ENCODE results near the gene SYCE1L.
"Not testable (repeated sequence)": the region's sequence is repeated elsewhere in the genome, so short reads cannot be mapped to it uniquely, and the experiment has no call there.

Gene SYCE1L

DNA sequence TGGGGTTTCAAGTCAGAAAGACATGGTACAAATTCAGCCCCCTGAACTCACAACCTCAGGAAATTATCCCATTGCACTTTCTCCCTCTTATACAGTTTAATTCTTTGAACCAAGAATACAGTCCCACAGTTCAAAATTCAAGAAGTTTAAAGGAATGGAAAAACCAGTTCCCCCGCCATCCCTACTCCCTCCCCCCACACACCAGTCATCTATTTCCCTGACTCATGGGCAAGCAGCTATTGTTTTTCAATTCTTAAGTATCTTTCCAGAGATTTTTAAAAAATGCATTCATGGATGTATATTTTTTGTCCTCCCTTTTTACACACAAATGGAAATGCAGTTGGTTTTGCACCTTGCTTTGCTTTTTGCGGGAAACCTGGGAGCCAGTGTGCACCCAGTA lies 7.3 kb downstream of the SYCE1L start:
- DNase-seq, result no peak

DNA sequence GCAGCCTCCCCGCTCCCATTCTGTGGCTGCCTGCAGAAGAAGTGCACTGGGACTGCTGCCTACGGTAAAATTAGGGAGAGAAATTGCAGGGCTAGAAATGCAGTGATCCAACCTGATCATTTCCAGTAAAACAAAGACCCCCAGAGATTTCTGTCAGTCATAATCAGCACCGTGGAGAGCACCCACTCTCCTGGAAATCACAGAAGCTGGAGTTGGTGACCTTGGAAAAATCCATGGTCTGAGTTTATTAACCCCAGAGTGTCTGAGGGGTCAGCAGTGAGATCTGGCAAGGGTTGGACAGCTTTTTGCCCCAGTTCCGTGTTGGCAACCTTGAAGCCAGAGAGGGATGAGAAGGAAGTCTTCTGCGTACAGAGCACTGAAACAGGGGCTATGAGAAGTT lies 7.8 kb downstream of the SYCE1L start:
- no peak for DNase-seq

DNA sequence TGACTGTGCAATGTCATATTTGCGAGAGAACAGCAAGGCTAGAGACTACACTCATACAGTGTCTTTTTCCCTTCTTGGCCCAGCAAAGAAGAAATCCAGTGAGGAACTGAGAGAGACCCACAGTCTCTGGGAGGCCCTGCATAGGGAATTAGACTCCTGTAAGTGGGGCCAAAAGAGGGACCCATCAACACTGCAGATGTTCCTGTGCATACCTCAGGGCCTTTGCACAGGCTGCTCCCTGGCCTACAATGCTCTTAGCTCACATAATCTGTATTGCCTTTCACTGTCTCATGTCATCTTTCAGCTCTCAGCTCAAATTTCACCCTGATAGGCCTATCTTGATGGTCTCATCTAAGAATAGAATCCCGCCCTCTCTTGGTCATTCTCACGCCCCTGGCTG lies 9.2 kb downstream of the SYCE1L start:
- DNase-seq, result no peak

GRCh38 chr16:77211880-77212740 lies 12.9 kb downstream of the SYCE1L start:
- DNase-seq, result peak; percentile 79

- peak; percentile 80 for DNase-seq
Measured at GRCh38 chr16:77212741-77213541, 13.7 kb downstream of the SYCE1L start.

DNA sequence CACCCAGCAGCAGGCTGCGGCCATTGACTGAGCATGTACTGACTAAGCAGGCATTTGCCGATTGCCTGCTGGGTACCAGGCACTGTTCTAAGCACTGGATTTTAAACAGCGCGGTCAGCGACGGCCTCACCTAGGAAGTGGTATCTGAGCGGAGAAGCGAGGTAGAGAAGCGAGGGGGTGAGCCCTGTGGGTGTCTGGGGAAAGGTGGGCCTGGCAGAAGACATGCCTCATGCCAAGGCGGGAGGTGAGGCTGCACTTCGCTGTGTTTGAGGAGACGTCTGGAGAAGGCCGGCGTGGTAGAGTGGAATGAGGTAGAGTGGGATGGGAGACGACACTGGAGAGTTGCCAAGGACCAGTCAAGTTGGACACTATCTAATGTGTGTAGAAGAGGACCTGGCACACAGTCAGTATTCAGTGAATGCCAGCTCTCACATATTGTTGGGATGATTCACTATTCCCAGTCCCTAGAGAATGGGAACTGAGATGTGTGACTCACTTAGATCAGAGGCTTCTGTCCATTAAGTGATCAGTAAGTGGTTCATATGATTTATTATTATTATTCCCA lies 14.4 kb downstream of the SYCE1L start:
- no peak for DNase-seq

DNA sequence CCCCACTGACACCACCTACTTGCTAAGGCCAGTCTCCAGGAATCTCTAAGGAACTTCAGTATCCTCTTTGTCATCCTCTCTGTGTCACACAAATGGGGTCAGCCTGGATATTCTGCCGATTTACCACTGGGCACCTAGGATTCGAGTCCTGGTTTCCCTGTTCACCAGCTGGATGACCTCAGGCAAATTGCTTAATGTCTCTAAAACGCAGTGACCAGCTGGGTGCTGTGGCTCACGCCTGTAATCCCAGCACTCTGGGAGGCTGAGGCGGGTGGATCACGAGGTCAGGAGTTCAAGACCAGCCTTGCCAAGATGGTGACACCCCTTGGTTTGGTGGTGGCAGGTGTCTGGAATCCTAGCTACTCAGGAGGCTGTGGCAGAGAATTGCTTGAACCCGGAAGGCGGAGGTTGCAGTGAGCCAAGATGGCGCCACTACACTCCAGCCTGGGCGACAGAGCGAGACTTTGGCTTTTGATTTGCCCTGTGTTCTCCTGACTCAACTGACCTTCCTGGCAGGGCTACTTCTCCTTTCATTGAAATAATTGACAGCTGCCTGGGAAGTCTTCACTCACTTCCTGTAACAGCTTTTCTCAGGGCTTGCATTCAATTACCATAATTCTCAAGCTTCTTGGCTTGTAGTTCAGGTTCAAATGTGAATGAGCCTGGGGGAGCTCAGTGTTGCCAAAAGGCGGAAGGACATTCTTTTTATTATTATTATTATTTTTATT lies 15.4 kb downstream of the SYCE1L start:
- DNase-seq, result no peak

- no peak for DNase-seq
Measured at GRCh38 chr16:77219437-77219836, 20.2 kb downstream of the SYCE1L start.

- no peak for DNase-seq
Measured at GRCh38 chr16:77220427-77220826, 21.2 kb downstream of the SYCE1L start.

- no peak for DNase-seq
Measured at GRCh38 chr16:77221482-77221881, 22.3 kb downstream of the SYCE1L start.

GRCh38 chr16:77223184-77223583 lies 24.0 kb downstream of the SYCE1L start:
- DNase-seq, result no peak

DNA sequence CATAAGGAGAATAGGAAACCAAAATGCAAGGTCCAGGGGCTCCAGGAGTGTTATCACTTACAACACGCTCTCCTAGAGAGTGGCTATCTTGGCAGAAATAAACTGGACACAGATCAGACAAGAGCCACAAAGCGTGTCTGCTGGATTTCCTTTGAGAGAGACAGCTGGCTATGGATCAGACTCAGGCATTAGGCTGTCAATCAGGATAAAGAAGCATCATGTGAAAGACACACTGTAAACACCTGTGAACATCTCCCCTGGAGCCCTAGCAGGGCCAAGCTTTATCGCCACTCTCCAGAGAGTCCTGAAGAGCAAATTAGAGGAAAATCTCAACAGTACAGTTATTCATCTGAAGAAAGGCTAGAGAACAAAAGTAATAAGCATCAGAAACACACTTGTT lies 26.0 kb downstream of the SYCE1L start:
- no peak for DNase-seq

DNA sequence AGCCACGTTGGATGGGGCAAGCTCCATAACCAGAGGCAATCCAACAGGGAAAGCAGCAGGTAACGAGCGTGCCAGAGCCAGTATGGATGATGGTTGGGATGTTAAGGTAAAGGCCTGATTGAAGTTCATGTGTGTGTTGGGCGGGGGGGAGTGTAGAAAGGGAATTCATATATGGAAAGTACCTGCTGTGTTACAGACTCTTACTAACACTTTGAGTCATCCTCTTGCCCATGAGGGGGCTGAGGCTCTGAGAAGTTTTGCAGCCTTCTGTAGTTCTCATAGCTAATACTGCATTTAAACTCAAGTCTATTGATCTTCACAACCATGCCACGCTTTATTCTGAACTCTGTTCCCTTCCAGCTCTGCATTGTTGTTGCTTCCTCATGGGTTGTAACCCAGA lies 28.5 kb downstream of the SYCE1L start:
- no peak for DNase-seq

DNA sequence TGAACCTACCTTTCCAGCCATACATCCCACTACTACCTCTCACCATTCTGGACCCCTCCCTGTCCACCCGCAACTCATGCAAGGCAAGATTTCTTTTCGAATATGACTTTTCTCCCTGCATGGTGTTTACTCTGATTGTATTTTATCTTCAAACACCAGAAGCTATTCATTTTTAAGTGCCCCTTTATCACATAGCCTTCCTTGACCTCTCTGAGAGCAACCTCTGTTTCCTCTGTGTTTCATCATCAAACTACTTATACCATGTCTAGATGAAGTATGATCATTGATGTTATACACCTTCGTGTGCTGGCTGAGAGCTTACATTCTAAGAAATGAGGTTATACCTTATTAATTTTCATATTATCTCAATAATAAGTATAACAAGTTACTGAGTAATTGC lies 31.8 kb downstream of the SYCE1L start:
- no peak for DNase-seq

- no peak for DNase-seq
Measured at GRCh38 chr16:77233799-77234519, 34.8 kb downstream of the SYCE1L start.

DNA sequence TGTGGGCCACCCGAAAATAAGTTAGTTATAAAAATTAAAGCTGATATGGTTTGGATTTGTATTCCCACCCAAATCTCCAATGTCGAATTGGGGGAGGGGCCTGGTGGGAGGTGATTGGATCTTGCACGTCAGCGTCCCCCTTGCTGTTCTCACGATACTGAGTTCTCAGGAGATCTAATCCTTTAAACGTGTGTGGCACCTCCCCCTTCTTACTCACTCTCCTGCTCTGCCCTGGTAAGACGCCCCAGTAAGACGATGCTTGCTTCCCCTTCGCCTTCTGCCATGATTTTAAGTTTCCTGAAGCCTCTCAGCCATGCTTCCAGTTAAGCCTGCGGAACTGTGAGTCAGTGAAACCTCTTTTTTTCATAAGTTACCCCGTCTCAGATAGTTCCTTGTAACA lies 35.4 kb downstream of the SYCE1L start:
- DNase-seq, result no peak

DNA sequence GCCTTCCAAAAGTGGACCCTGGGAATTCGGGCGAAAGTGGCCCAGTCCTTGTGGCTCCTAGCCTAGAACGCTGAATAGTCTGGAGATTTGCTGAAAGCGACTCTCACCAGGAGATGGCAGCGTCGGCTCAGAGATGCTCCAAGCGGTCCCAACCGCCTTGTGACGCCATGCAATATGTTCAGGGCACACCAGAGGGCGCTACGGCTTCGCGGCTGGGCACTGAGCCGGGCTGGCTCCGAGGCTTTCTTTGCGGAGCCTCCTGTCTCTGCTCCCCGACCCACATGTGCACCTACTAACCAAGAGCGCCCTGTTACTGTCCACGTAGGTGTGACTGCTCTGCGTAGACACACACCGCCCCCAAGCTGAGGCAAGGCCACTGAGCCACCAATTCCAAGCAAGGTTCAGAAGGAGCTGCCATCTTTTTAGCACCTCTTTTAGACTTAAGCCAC lies 36.9 kb downstream of the SYCE1L start:
- peak; percentile 90 for DNase-seq

- DNase-seq, result no peak
Measured at GRCh38 chr16:77238593-77238992, 39.4 kb downstream of the SYCE1L start.

GRCh38 chr16:77242471-77242870 lies 43.3 kb downstream of the SYCE1L start:
- DNase-seq, result not testable (repeated sequence)

DNA sequence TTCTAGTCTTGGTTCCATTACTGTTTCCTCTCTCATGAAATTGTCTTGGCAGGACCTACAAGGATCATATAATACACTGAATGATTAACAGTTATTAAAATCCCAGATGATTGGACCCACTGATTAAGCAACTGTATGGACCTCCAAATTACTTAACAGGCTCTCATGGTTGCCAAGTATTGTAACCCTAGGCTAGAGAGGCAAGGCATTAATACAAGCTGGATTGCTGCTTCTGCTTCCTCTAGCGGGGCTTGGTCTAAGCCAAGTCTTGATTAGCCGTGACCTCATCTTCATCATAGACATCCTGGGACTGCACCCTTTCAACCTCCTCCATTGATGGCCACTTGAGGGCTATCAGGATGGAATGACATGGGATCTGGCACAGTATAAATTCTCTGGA lies 46.9 kb downstream of the SYCE1L start:
- DNase-seq, result no peak

DNA sequence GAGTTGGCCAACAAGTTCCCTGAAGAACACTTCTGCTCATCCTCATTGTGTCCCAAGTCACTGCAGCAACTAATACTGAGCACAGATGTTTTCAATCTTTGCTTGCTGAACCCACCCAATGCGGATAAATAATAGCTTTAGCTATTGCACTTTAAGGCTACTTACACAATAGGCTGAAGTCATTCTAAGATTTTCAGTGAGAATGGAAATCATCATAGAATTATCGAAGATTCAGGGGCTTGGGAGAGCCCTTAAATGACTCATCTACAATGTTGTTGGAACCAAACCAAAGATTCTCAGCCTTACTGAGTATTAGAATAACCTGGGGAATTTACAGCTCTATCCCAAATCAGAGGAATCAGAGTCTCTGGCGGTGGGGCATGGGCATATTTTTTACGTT lies 51.2 kb downstream of the SYCE1L start:
- DNase-seq, result no peak

Data from activated T-cell treated with anti-CD3 and anti-CD28 coated beads, Interleukin-2, amount 50 U/mL, for 1 hour (primary cell).